ENCODE data around the gene TC2N.
"Not testable (repeated sequence)": the region's sequence is repeated elsewhere in the genome, so short reads cannot be mapped to it uniquely, and the experiment has no call there.

TC2N gene

GRCh38 chr14:91866511-91867295 lies 633 bp downstream of the TC2N start:
- no peak for DNase-seq

- no peak for DNase-seq
These were observed 1.3 kb downstream of the TC2N start for GRCh38 chr14:91866061-91866460.

- DNase-seq = no peak
These were observed 4.9 kb downstream of the TC2N start for GRCh38 chr14:91862417-91862816.

GRCh38 chr14:91861091-91861490 lies 6.2 kb downstream of the TC2N start:
- no peak for DNase-seq

- DNase-seq = no peak
These were observed 7.1 kb downstream of the TC2N start for GRCh38 chr14:91860238-91860637.

GRCh38 chr14:91858536-91859275 lies 8.6 kb downstream of the TC2N start:
- no peak for DNase-seq

- DNase-seq = no peak
These were observed 9.7 kb downstream of the TC2N start for GRCh38 chr14:91857614-91858013.

- no peak for DNase-seq
These were observed 12.9 kb downstream of the TC2N start for GRCh38 chr14:91854327-91854934.

GRCh38 chr14:91851563-91851962 lies 15.8 kb downstream of the TC2N start:
- no peak for DNase-seq

- DNase-seq = no peak
These were observed 18.8 kb downstream of the TC2N start for GRCh38 chr14:91848504-91849001.

- no peak for DNase-seq
These were observed 19.6 kb downstream of the TC2N start for GRCh38 chr14:91847693-91848092.

GRCh38 chr14:91845652-91846051 lies 21.7 kb downstream of the TC2N start:
- DNase-seq = no peak

GRCh38 chr14:91845056-91845455 lies 22.3 kb downstream of the TC2N start:
- DNase-seq = not testable (repeated sequence)

GRCh38 chr14:91844029-91844428 lies 23.3 kb downstream of the TC2N start:
- DNase-seq = no peak

- no peak for DNase-seq
These were observed 23.9 kb downstream of the TC2N start for GRCh38 chr14:91843437-91843836.

- DNase-seq = no peak
These were observed 26.3 kb downstream of the TC2N start for GRCh38 chr14:91841065-91841464.

- DNase-seq = no peak
These were observed 27.6 kb downstream of the TC2N start for GRCh38 chr14:91839749-91840148.

GRCh38 chr14:91837076-91837475 lies 30.3 kb downstream of the TC2N start:
- DNase-seq = no peak

- peak; percentile 91 for DNase-seq
These were observed 31.2 kb downstream of the TC2N start for GRCh38 chr14:91835920-91836843.

- peak; percentile 23 for DNase-seq
These were observed 32.0 kb downstream of the TC2N start for GRCh38 chr14:91835197-91835919.

- DNase-seq = no peak
These were observed 32.8 kb downstream of the TC2N start for GRCh38 chr14:91834571-91834970.

- no peak for DNase-seq
These were observed 36.0 kb downstream of the TC2N start for GRCh38 chr14:91831337-91831736.
